ENCODE results near the gene PCSK6. TPM values are rescaled to one million over a fixed set of nuclear protein-coding genes. Genes with fewer than 3 reads are reported as not detected.
A peak's percentile ranks its signal among the peaks of the same experiment; 100 is the strongest.

PCSK6 gene
- total and polyA plus RNA-seq, 2 donors from 2014 or later = 3.8 to 7.3 TPM

GRCh38 chr15:101372960-101373525, 116.5 kb downstream of the PCSK6 start:
- FAIRE-seq = no peak
- Histone ChIP-seq H3K9me3 (ENCODE audit: control insufficient read depth in 2 of 3, insufficient read depth in 1 of 3, low read length in 3 of 3) (no peaks in the 10 kb centered on the region), H3K27ac (ENCODE audit: low read depth in 2 of 2, low read length in 2 of 2) (no peak overlapping the region), H3K4me1 (ENCODE audit: control insufficient read depth in 2 of 3, insufficient read depth in 2 of 3, low read depth in 1 of 3, low read length in 3 of 3) (peaks cover 0 to 4% (median 4%) of the 10 kb centered on the region in 3 donors), H3K9ac (ENCODE audit: low read length in 3 of 3) (no peak overlapping the region), H3K4me3 (ENCODE audit: low read length in 3 of 3) (no peak overlapping the region), H3K27me3 (ENCODE audit: control insufficient read depth, insufficient read depth, low read length) (no peaks in the 10 kb centered on the region), H3K36me3 (ENCODE audit: control insufficient read depth in 2 of 3, insufficient read depth in 3 of 3, low read length in 3 of 3) (no peaks in the 10 kb centered on the region)
- intact Hi-C loops (cut with DNase I) = no loop called here
- peak in 3 of 5 donors; percentile 53 to 64 (median 57) for DNase-seq
- no peak for TF ChIP-seq CTCF (IDR thresholded peaks at IDR 0.05; ENCODE audit: borderline replicate concordance, extremely low read depth, insufficient read depth)

DNA sequence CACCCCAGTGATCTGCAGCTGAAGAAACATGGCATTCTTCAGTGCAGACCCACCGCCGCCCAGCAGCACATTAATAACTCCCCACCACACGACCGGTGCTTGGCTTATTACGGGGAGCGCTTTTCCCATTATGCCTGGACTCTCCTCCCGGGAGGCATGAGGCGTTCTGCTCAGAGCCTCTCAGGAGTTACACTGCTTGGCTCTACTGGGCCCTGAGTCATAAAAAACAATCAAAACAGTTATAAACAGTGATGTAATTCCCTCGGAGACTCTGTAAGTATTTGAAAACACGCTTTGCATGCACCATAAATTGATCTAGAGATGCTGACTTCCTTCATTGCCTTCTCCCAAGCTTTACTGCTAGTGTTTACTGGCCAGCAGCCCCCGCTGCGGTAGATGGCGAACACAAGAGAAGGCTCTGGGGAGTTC, 117.3 kb downstream of the PCSK6 start:
- no peak overlapping the region for H3K9ac ChIP-seq (ENCODE audit: low read length in 3 of 3)
- H3K9me3 ChIP-seq (ENCODE audit: control insufficient read depth in 2 of 3, insufficient read depth in 1 of 3, low read length in 3 of 3) = no peaks in the 10 kb centered on the region
- H3K4me3 ChIP-seq (ENCODE audit: low read length in 3 of 3) = no peak overlapping the region
- intact Hi-C loops (cut with DNase I) = no loop called here
- H3K27ac ChIP-seq (ENCODE audit: low read depth in 2 of 2, low read length in 2 of 2) = no peak overlapping the region
- no peaks in the 10 kb centered on the region for H3K27me3 ChIP-seq (ENCODE audit: control insufficient read depth, insufficient read depth, low read length)
- TF ChIP-seq CTCF (IDR thresholded peaks at IDR 0.05; ENCODE audit: borderline replicate concordance, extremely low read depth, insufficient read depth) = no peak
- FAIRE-seq = no peak
- H3K36me3 ChIP-seq (ENCODE audit: control insufficient read depth in 2 of 3, insufficient read depth in 3 of 3, low read length in 3 of 3) = no peaks in the 10 kb centered on the region
- H3K4me1 ChIP-seq (ENCODE audit: control insufficient read depth in 2 of 3, insufficient read depth in 2 of 3, low read depth in 1 of 3, low read length in 3 of 3) = peaks cover 0 to 4% (median 4%) of the 10 kb centered on the region in 3 donors
- peak in 3 of 5 donors; percentile 45 to 82 (median 70) for DNase-seq

GRCh38 chr15:101371519-101371918, 118.0 kb downstream of the PCSK6 start:
- H3K9ac ChIP-seq (ENCODE audit: low read length in 3 of 3) = no peak overlapping the region
- H3K36me3 ChIP-seq (ENCODE audit: control insufficient read depth in 2 of 3, insufficient read depth in 3 of 3, low read length in 3 of 3) = no peaks in the 10 kb centered on the region
- FAIRE-seq (no peak), DNase-seq (peak in 1 of 5 donors; percentile 58)
- H3K4me3 ChIP-seq (ENCODE audit: low read length in 3 of 3) = no peak overlapping the region
- H3K27ac ChIP-seq (ENCODE audit: low read depth in 2 of 2, low read length in 2 of 2) = no peak overlapping the region
- TF ChIP-seq CTCF (IDR thresholded peaks at IDR 0.05; ENCODE audit: borderline replicate concordance, extremely low read depth, insufficient read depth) = no peak
- intact Hi-C loops (cut with DNase I) = no loop called here
- no peaks in the 10 kb centered on the region for H3K27me3 ChIP-seq (ENCODE audit: control insufficient read depth, insufficient read depth, low read length)
- peaks cover 0 to 4% (median 4%) of the 10 kb centered on the region in 3 donors for H3K4me1 ChIP-seq (ENCODE audit: control insufficient read depth in 2 of 3, insufficient read depth in 2 of 3, low read depth in 1 of 3, low read length in 3 of 3)
- H3K9me3 ChIP-seq (ENCODE audit: control insufficient read depth in 2 of 3, insufficient read depth in 1 of 3, low read length in 3 of 3) = no peaks in the 10 kb centered on the region

- DNase-seq = peak in 1 of 5 donors; percentile 7
- Histone ChIP-seq H3K27ac (ENCODE audit: low read depth in 2 of 2, low read length in 2 of 2) (no peak overlapping the region), H3K36me3 (ENCODE audit: control insufficient read depth in 2 of 3, insufficient read depth in 3 of 3, low read length in 3 of 3) (no peaks in the 10 kb centered on the region), H3K4me3 (ENCODE audit: low read length in 3 of 3) (no peak overlapping the region), H3K4me1 (ENCODE audit: control insufficient read depth in 2 of 3, insufficient read depth in 2 of 3, low read depth in 1 of 3, low read length in 3 of 3) (peaks cover 0 to 4% (median 4%) of the 10 kb centered on the region in 3 donors), H3K9me3 (ENCODE audit: control insufficient read depth in 2 of 3, insufficient read depth in 1 of 3, low read length in 3 of 3) (no peaks in the 10 kb centered on the region), H3K27me3 (ENCODE audit: control insufficient read depth, insufficient read depth, low read length) (no peaks in the 10 kb centered on the region), H3K9ac (ENCODE audit: low read length in 3 of 3) (no peak overlapping the region)
- TF ChIP-seq CTCF (IDR thresholded peaks at IDR 0.05; ENCODE audit: borderline replicate concordance, extremely low read depth, insufficient read depth) = no peak
- FAIRE-seq = no peak
- intact Hi-C loops (cut with DNase I) = no loop called here
These were observed 118.4 kb downstream of the PCSK6 start for GRCh38 chr15:101371081-101371480.
